Epithelial cell of umbilical artery (primary cell): ENCODE data around the gene TRMT61B. TPM values are rescaled to one million over a fixed set of nuclear protein-coding genes. Genes with fewer than 3 reads are reported as not detected.

Source experiments
- total RNA-seq: library from RNA; depleted of rRNA; stranded (reverse); fragments of >200 nt; gene quantifications from 2 replicates; pipeline ENCODE4 v1.2.3, GENCODE V29; 2014

TRMT61B gene
- total RNA-seq = 13.3 and 19.8 TPM in 2 replicates

DNA sequence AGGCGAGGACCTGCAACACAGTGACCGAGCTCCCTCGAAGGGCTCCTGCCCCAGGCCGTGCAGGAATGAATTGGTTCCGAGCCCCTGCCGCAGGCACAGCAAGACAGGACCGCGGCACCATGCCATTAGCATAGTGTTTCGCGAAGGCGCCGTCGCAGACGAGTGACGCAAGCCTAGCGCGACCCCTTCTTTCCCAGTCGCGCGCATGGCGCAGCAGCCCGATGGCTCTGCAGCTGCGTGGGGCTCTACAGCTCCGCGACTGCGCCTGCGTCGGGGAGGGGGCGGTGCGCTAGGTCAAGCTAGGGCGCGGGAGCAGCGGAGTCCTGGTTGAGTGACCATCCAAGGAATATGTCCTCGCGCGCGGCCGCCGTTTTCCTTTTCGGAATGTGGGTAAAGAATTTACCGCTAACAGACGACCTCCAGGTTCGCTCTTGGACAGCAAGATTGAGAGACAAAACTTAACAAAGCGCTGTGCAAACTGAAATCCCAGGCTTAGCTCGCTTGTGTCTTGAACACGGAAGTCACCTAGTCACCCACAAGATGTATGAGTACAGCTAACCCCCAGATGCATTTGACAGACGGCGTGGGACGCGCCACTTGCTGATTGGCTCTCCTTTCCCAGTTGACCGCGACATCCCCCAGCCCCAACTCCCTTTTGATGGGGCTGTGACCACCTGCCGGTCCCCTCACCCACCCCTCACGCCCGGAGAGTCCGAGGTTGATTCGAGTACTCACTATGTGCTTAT lies at the start of gene TRMT61B:
Gene TRMT61B, minus strand, starts transcription at position 164 of the 746 bp plus-strand sequence. Its CDS starts 32 bp downstream, at position 132.

DNA sequence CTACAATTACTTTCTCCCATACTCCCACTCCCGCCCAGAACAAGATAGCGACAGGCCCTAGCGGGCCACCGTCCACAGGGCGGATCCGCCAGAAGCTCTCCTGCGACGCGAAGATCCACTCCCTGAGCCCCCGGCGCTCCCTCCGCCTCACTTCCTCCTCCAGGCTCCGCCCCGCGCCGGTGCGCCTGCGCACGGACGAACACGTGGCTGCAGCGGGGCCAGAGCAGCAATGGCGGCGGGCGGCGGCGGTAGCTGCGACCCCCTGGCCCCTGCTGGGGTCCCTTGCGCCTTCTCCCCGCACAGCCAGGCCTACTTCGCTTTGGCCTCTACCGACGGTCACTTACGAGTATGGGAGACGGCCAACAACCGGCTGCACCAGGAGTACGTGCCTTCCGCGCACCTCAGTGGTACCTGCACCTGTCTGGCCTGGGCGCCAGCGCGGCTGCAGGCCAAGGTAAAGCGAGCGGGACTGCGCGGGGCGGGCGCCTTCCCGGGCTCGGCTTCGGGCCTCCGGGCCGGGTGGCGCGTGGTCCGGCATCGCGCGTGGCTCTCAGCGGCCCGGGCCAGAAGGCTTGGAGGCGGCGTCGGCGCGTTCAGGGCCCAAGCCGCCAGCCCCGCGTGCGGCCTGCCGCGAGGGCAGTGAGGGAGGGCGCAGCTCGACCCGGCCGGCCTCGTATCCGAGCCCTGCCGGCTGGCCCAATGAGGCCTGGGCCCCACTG lies 24.5 kb upstream of the TRMT61B start, which contains the start of gene WDR43:
Gene WDR43, plus strand, starts transcription at position 198 of the 719 bp plus-strand sequence. Its CDS starts 32 bp downstream, at position 230.

DNA sequence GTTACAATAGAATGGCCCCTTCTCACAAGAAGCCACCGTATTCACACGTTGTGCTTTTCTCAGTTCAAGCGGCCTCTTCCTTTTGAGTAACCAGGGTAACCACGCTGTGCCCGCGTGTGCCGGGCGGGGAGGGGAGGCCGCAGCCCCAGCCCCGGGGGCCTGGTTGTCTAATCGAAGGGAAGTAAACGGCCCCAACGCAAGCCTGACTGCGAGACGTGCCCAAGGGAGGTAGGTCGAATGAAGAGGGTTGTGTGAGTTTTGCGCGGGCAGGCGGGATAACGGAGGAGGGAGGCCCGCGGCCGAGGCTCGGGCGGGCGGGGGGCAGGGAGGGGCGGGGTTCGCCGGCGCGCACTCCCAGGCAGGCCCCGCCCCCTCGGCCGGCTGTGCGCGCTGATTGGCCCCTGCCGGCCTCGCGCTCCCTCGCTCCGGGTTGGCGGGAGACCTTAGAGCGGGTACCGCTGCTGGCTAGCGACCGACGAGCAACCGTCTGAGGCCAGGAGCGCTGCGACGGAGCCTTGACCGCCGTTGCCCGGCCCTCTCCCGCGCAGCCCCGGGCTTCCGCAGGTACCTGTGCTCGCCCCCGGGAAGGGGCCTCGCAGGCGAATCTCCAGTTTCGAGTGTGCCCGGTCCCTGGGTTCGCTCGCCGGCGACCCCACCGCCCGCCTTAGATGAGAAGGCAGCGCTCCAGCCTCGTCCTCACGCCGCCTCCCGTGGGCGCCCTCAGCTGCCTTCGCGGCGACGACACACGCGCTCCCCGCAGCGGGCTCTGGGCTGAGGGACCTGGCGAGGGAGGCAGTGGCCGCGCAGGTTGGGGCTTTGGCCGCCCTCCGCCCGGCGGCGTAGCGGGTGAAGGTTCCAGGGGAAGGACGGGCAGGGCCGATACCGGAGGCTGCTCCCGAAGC lies 59.5 kb downstream of the TRMT61B start, which contains the start of gene SPDYA:
Gene SPDYA, plus strand, starts transcription at position 451 of the 902 bp plus-strand sequence. CDS start 5,181 bp downstream, outside the sequence.

Other genes starting within 250 kb of the TRMT61B start
- 179 and 226 TPM in 2 replicates for gene PPP1CB, start 118.5 kb downstream of the TRMT61B start, total RNA-seq
- 0.32 and 0.61 TPM in 2 replicates for gene SPDYA, start 59.5 kb downstream of the TRMT61B start, total RNA-seq
- gene WDR43, start 24.4 kb upstream of the TRMT61B start, total RNA-seq = 83.6 and 109 TPM in 2 replicates
- gene TOGARAM2, start 111.0 kb upstream of the TRMT61B start, total RNA-seq = not detected in 2 replicates
- gene PCARE, start 204.2 kb upstream of the TRMT61B start, total RNA-seq = not detected in 2 replicates
- 23.1 and 33.7 TPM in 2 replicates for gene CLIP4, start 245.1 kb upstream of the TRMT61B start, total RNA-seq